K562 (cell line): ENCODE results near the gene CIB1. TPM values are rescaled to one million over a fixed set of nuclear protein-coding genes. Genes with fewer than 3 reads are reported as not detected.
A peak's percentile ranks its signal among the peaks of the same experiment; 100 is the strongest.

Source experiments
- ATAC-seq: fragments of 200-7000 bp; cut with Tn5 transposase; 3 replicates; pipeline ENCODE4 v1.9.1; 2020; ENCODE audit warnings: moderate library complexity
- BruUV-seq: library from RNA; stranded (reverse); fragments of 400-500 nt; replicated peaks from 2 replicates; lab custom pipeline; 2021; lab: Mats Ljungman, UMichigan
- CTCF ChIA-PET: fragments of 300-600 bp; formaldehyde crosslinking; extraction: SDS; loops from one replicate; lab custom pipeline; 2021; ENCODE audit warnings: low intra/inter-chr PET ratio; lab: Yijun Ruan, JAX
- POLR2A ChIA-PET: fragments of 300-600, 350-650 bp; sonication (Branson Sonifier 250); formaldehyde crosslinking; extraction: SDS; loops from one replicate; lab custom pipeline; 2021; ENCODE audit warnings: antibody characterized with exemption, inconsistent platforms; lab: Yijun Ruan, JAX
- DNase-seq, 4 experiments: peaks; one replicate each; pipeline versions ENCODE4 v3.0.0 to v3.0.0-alpha.2; 2011 to 2018; ENCODE audit warnings: low spot score in 3 of 4, mixed read lengths in 3 of 4; ENCODE audit errors: extremely low read depth in 1 of 4
- FAIRE-seq: peaks from 2 replicates; lab custom pipeline; 2011; peaks lifted over from hg19 to GRCh38; lab: Jason Lieb, UNC
- H2AFZ ChIP-seq: 2 replicates; pipeline ENCODE4 v1.6.0; 2011; ENCODE audit warnings: low read depth, low read length, control low read depth, inconsistent platforms
- H3K27ac ChIP-seq: fragments of 200-600 bp; 3 replicates; pipeline ENCODE4 v1.8.0; 2011; ENCODE audit warnings: low read depth, mild to moderate bottlenecking, control low read depth, inconsistent platforms, low read length, moderate library complexity, mixed read lengths; ENCODE audit errors: extremely low read depth
- H3K27me3 ChIP-seq, 2 experiments: fragments of 300-600 bp in 1 of 2; 2 replicates in 1 of 2; 3 replicates in 1 of 2; pipeline versions ENCODE4 v1.6.0 to v1.8.0; 2011; ENCODE audit warnings: inconsistent platforms in 2 of 2, low read length in 2 of 2, mild to moderate bottlenecking in 1 of 2, mixed read lengths in 1 of 2, moderate library complexity in 1 of 2; ENCODE audit not compliant: control insufficient read depth in 2 of 2, insufficient read depth in 2 of 2
- H3K36me3 ChIP-seq: fragments of 300-600 bp; 3 replicates; pipeline ENCODE4 v1.8.0; 2011; ENCODE audit warnings: mild to moderate bottlenecking, low read length, inconsistent platforms; ENCODE audit not compliant: control insufficient read depth, insufficient read depth
- H3K4me1 ChIP-seq, 2 experiments: fragments of 200-600 bp in 1 of 2; replicated peaks in 1 of 2; 2 replicates in 1 of 2; 3 replicates in 1 of 2; pipeline versions ENCODE4 v1.5.1 to v1.8.0; 2011; ENCODE audit warnings: inconsistent platforms in 2 of 2, low read length in 2 of 2, mild to moderate bottlenecking in 1 of 2, mixed read lengths in 1 of 2, moderate library complexity in 1 of 2; ENCODE audit not compliant: control insufficient read depth in 2 of 2, insufficient read depth in 2 of 2
- H3K4me2 ChIP-seq: 2 replicates; pipeline ENCODE4 v1.6.1; 2011; ENCODE audit warnings: low read length, control low read depth, inconsistent platforms, mixed read lengths; ENCODE audit not compliant: insufficient read depth
- H3K4me3 ChIP-seq: fragments of 200-600 bp; sonication (generic), shearing (Covaris generic); 2 replicates; pipeline ENCODE4 v1.5.1; 2016; ENCODE audit warnings: control low read depth, inconsistent platforms
- H3K79me2 ChIP-seq: fragments of 200-600 bp; 3 replicates; pipeline ENCODE4 v1.8.0; 2011; ENCODE audit warnings: low read length, inconsistent platforms; ENCODE audit not compliant: control insufficient read depth, insufficient read depth
- H3K9ac ChIP-seq, 2 experiments: 2 replicates each; pipeline versions ENCODE4 v1.6.0 to v1.6.1; 2011; ENCODE audit warnings: low read depth in 2 of 2, low read length in 2 of 2, control low read depth in 1 of 2, inconsistent platforms in 1 of 2, mild to moderate bottlenecking in 1 of 2, mixed read lengths in 1 of 2; ENCODE audit not compliant: insufficient read depth in 1 of 2
- H3K9me1 ChIP-seq: one replicate; pipeline ENCODE4 v1.6.0; 2011; ENCODE audit warnings: inconsistent platforms, mild to moderate bottlenecking, low read length, moderate library complexity; ENCODE audit not compliant: control insufficient read depth, insufficient read depth
- H3K9me3 ChIP-seq: replicated peaks from 2 replicates; pipeline ENCODE4 v1.5.1; 2011; ENCODE audit warnings: low read depth, low read length, inconsistent platforms; ENCODE audit not compliant: control insufficient read depth, insufficient read depth
- H4K20me1 ChIP-seq: replicated peaks from 2 replicates; pipeline ENCODE4 v1.6.1; 2011; ENCODE audit warnings: low read length, inconsistent platforms, mixed read lengths; ENCODE audit not compliant: control insufficient read depth, insufficient read depth
- MYNN ChIP-seq, 2 experiments: sonication (generic); formaldehyde crosslinking in 1 of 2; IDR thresholded peaks; 2 replicates each; pipeline versions ENCODE4 v1.5.0 to v1.6.1; 2016 to 2020; ENCODE audit warnings: antibody characterized with exemption in 1 of 2, missing genetic modification reagents in 1 of 2
- POLR2B ChIP-seq: fragments of 450-650 bp; IDR thresholded peaks from 2 replicates; pipeline ENCODE4 v1.6.1; 2018; ENCODE audit warnings: low read depth; ENCODE audit not compliant: partially characterized antibody
- POLR2G ChIP-seq: fragments of 200-400 bp; formaldehyde crosslinking; IDR thresholded peaks from 2 replicates; pipeline ENCODE4 v1.6.1; 2017; ENCODE audit warnings: low read depth, mild to moderate bottlenecking, antibody characterized with exemption, low read length, moderate library complexity
- RBFOX2 ChIP-seq: fragments of 200-400 bp; formaldehyde crosslinking; IDR thresholded peaks from 2 replicates; pipeline ENCODE4 v1.6.1; 2017; ENCODE audit warnings: low read depth, mild to moderate bottlenecking, low read length, moderate library complexity
- ZNF561 ChIP-seq: fragments of 450-650 bp; formaldehyde crosslinking; conservative IDR thresholded peaks from 2 replicates; pipeline ENCODE4 v1.4.0; 2020; ENCODE audit warnings: mild to moderate bottlenecking, moderate library complexity
- WGBS: fragments of 100-300 bp; shearing (Covaris generic); methylation state at CpG from one replicate; pipeline ENCODE4 v1.1.6; 2016; ENCODE audit warnings: low coverage, mixed read lengths; ENCODE audit not compliant: insufficient coverage; ENCODE audit errors: missing lambda C conversion rate; 5-methylcytosine and 5-hydroxymethylcytosine counted together
- in situ Hi-C: fragments of 300-500 bp; cut with MboI; formaldehyde crosslinking; loops from 4 replicates; pipeline ENCODE4 v1.15.0; 2018; ENCODE audit warnings: inconsistent platforms, mixed read lengths
- intact Hi-C: fragments of 100-400 bp; cut with micrococcal nuclease; formaldehyde crosslinking; loops from 2 replicates; pipeline ENCODE4 v1.14.2; 2022
- polyA plus RNA-seq, 8 experiments: library from polyadenylated mRNA; depleted of rRNA in 4 of 8; stranded (reverse) in 5 of 8; unstranded in 3 of 8; fragments of >200 nt; fragmentation: Nextera tagmentation in 2 of 8; fragmentation: Illumina TruSeq in 1 of 8; extraction: Ambion mirVana in 2 of 8; extraction: Trizol in 1 of 8; gene quantifications; 2 replicates each; pipeline versions ENCODE4 v1.2.1 to v1.2.3, GENCODE V29; 2011 to 2014; ENCODE audit warnings: inconsistent platforms in 1 of 8, missing spikeins in 1 of 8
- total RNA-seq, 7 experiments: library from RNA; depleted of rRNA in 6 of 7; stranded (reverse); fragments of >200 nt in 6 of 7; fragmentation: Illumina TruSeq in 2 of 7; extraction: Trizol in 2 of 7; gene quantifications; 2 replicates each; pipeline versions ENCODE4 v1.2.1 to v1.2.3, GENCODE V29; 2011 to 2021; ENCODE audit warnings: low replicate concordance in 1 of 7

CIB1 gene
- total and polyA plus RNA-seq, 9 of the 15 experiments (the other 6 are each of a cell fraction or from before 2014, with no cell fraction given): 14.9 to 136 (median 64.5) TPM

DNA sequence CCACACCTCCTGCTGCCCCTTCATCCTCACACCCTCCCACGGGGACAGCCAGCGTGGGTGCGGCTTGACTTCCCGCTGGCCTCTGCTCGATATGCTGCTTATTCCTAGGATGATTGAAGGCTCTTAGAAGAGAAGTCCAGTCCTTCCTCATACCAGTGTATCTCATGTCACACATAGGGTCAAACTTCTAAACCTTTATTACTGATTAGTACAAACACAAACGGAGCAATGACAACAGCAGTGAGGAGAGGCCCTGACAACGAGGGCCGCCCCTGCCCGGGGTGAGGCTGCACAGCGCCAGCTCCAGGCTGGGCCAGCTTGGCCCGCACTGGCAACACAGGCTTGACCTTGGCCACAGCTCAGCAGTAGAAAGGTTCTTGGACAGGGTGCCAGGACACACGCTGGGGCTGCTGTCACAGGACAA lies 3.7 kb downstream of the CIB1 start:
- H3K4me3 ChIP-seq: no peak overlapping the region
- peaks cover 32% of the 10 kb centered on the region for H3K79me2 ChIP-seq
- ATAC-seq (no peak), DNase-seq (no peak), FAIRE-seq (no peak)
- BruUV-seq: no TSS peak
- 0 out of 2 replicates have a peak, but pooled peaks cover 4% of the 10 kb centered on the region for H4K20me1 ChIP-seq
- peaks cover 7 to 45% of the 10 kb centered on the region in 2 experiments; a peak in 3 of 5 replicates for H3K4me1 ChIP-seq
- peaks cover 72% of the 10 kb centered on the region for H3K36me3 ChIP-seq
- no peaks in the 10 kb centered on the region for H3K27me3 ChIP-seq
- CTCF ChIA-PET: interaction anchor here (0.7 kb wide), 1 partner anchor 87 kb away, joined by 3 read pairs; no protein-coding TSS in a partner anchor
- intact Hi-C loops: loop anchor here (5.0 kb wide), 1 partner anchor 57 kb away; no protein-coding TSS in a partner anchor
- H2AFZ ChIP-seq: no peak overlapping the region
- no peak overlapping the region for H3K4me2 ChIP-seq
- no peaks in the 10 kb centered on the region for H3K9me1 ChIP-seq
- H3K9ac ChIP-seq: peak overlapping the region in 1 of 2 experiments; percentile 76; a peak in 1 of 4 replicates
- in situ Hi-C loops: loop anchor here (10.0 kb wide), 1 partner anchor 445 kb away; no protein-coding TSS in a partner anchor
- no peaks in the 10 kb centered on the region for H3K9me3 ChIP-seq
- TF ChIP-seq MYNN (IDR thresholded peaks at IDR 0.05) (0 out of 2 replicates have a peak, but pooled peaks have one; percentile 0), MYNN (CRISPR knock-in tag; IDR thresholded peaks at IDR 0.05) (no peak), RBFOX2 (peak; percentile 17; the same call in 1 of the 2 replicates), POLR2G (peak; percentile 62), POLR2B (peak; percentile 9), ZNF561 (CRISPR knock-in tag) (no peak)
- POLR2A ChIA-PET: interaction anchor here (0.8 to 1.8 kb wide), 4 partner anchors 8 to 44 kb away, joined by 3 to 6 read pairs (median 4); no protein-coding TSS in a partner anchor
- peak overlapping the region; percentile 29; the same call in 1 of the 3 replicates for H3K27ac ChIP-seq
- WGBS: 58% methylated on average over 12 of the region's 12 CpGs
